KOPT-K1 (cell line): ENCODE results near the gene PELI2.

Experiments used
- H3K27ac ChIP-seq: fragments of 200-600 bp; sonication (generic); 2 replicates; pipeline ENCODE4 v1.5.1; 2016; ENCODE audit warnings: antibody characterized with exemption, mild to moderate bottlenecking, low read depth, low read length; ENCODE audit not compliant: poor library complexity, severe bottlenecking
- H3K36me3 ChIP-seq: fragments of 200-600 bp; sonication (generic); 2 replicates; pipeline ENCODE4 v1.5.1; 2017; ENCODE audit warnings: antibody characterized with exemption, mild to moderate bottlenecking, low read length, moderate library complexity; ENCODE audit not compliant: insufficient read depth
- H3K9me3 ChIP-seq: fragments of 200-600 bp; sonication (generic); 2 replicates; pipeline ENCODE4 v1.5.1; 2017; ENCODE audit warnings: antibody characterized with exemption, low read length, mild to moderate bottlenecking; ENCODE audit not compliant: insufficient read depth, poor library complexity, severe bottlenecking

Gene PELI2

GRCh38 chr14:56129092-56129491, 10.9 kb downstream of the PELI2 start:
- Histone ChIP-seq H3K9me3 (no peaks in the 10 kb centered on the region), H3K27ac (peak overlapping the region; percentile 20), H3K36me3 (no peaks in the 10 kb centered on the region)

- H3K27ac ChIP-seq: peak overlapping the region; percentile 20
- H3K9me3 ChIP-seq: no peaks in the 10 kb centered on the region
- H3K36me3 ChIP-seq: no peaks in the 10 kb centered on the region
Observed at GRCh38 chr14:56129933-56130332, 11.7 kb downstream of the PELI2 start.

GRCh38 chr14:56131004-56131864, 13.0 kb downstream of the PELI2 start:
- no peaks in the 10 kb centered on the region for H3K9me3 ChIP-seq
- peak overlapping the region; percentile 37 for H3K27ac ChIP-seq
- H3K36me3 ChIP-seq: no peaks in the 10 kb centered on the region

- Histone ChIP-seq H3K9me3 (no peaks in the 10 kb centered on the region), H3K36me3 (no peaks in the 10 kb centered on the region), H3K27ac (peak overlapping the region; percentile 37)
Observed at GRCh38 chr14:56131865-56132833, 13.9 kb downstream of the PELI2 start.

- Histone ChIP-seq H3K27ac (peak overlapping the region; percentile 28), H3K9me3 (no peaks in the 10 kb centered on the region), H3K36me3 (no peaks in the 10 kb centered on the region)
Observed at GRCh38 chr14:56133547-56133946, 15.3 kb downstream of the PELI2 start.

- Histone ChIP-seq H3K36me3 (no peaks in the 10 kb centered on the region), H3K27ac (no peak overlapping the region), H3K9me3 (no peaks in the 10 kb centered on the region)
Observed at GRCh38 chr14:56135001-56135400, 16.8 kb downstream of the PELI2 start.

GRCh38 chr14:56135668-56136067, 17.5 kb downstream of the PELI2 start:
- Histone ChIP-seq H3K36me3 (no peaks in the 10 kb centered on the region), H3K27ac (no peak overlapping the region), H3K9me3 (no peaks in the 10 kb centered on the region)

- no peaks in the 10 kb centered on the region for H3K36me3 ChIP-seq
- H3K9me3 ChIP-seq: no peaks in the 10 kb centered on the region
- H3K27ac ChIP-seq: peak overlapping the region; percentile 51
Observed at GRCh38 chr14:56136571-56137452, 18.6 kb downstream of the PELI2 start.

GRCh38 chr14:56137453-56137807, 19.2 kb downstream of the PELI2 start:
- Histone ChIP-seq H3K9me3 (no peaks in the 10 kb centered on the region), H3K27ac (peak overlapping the region; percentile 51), H3K36me3 (no peaks in the 10 kb centered on the region)

GRCh38 chr14:56137849-56138248, 19.6 kb downstream of the PELI2 start:
- peak overlapping the region; percentile 51 for H3K27ac ChIP-seq
- H3K9me3 ChIP-seq: no peaks in the 10 kb centered on the region
- no peaks in the 10 kb centered on the region for H3K36me3 ChIP-seq

GRCh38 chr14:56138928-56139327, 20.7 kb downstream of the PELI2 start:
- H3K36me3 ChIP-seq: no peaks in the 10 kb centered on the region

GRCh38 chr14:56142314-56142713, 24.1 kb downstream of the PELI2 start:
- H3K27ac ChIP-seq: no peak overlapping the region
- H3K9me3 ChIP-seq: no peaks in the 10 kb centered on the region
- H3K36me3 ChIP-seq: no peaks in the 10 kb centered on the region

More at GRCh38 chr14:56138928-56139327, 20.7 kb downstream of the PELI2 start:
- Histone ChIP-seq H3K9me3 (no peaks in the 10 kb centered on the region), H3K27ac (peak overlapping the region; percentile 51)

GRCh38 chr14:56143025-56143424, 24.8 kb downstream of the PELI2 start:
- H3K9me3 ChIP-seq: no peaks in the 10 kb centered on the region
- H3K27ac ChIP-seq: peak overlapping the region; percentile 12
- no peaks in the 10 kb centered on the region for H3K36me3 ChIP-seq

- H3K9me3 ChIP-seq: no peaks in the 10 kb centered on the region
Observed at GRCh38 chr14:56144176-56144575, 26.0 kb downstream of the PELI2 start.

More at GRCh38 chr14:56144176-56144575, 26.0 kb downstream of the PELI2 start:
- no peaks in the 10 kb centered on the region for H3K36me3 ChIP-seq
- H3K27ac ChIP-seq: no peak overlapping the region
